Activated T-cell treated with anti-CD3 and anti-CD28 coated beads, Interleukin-2, amount 50 U/mL, for 48 hours (primary cell): ENCODE measurements around the gene COL4A2.
"Not testable (repeated sequence)": the region's sequence is repeated elsewhere in the genome, so short reads cannot be mapped to it uniquely, and the experiment has no call there.

Experiments used
- DNase-seq, 2 experiments: peaks; one replicate each; pipeline ENCODE4 v3.0.0-alpha.2; 2020

Gene COL4A2

GRCh38 chr13:110308656-110309359 is 1.7 kb downstream of the COL4A2 start:
- DNase-seq, result no peak

DNA sequence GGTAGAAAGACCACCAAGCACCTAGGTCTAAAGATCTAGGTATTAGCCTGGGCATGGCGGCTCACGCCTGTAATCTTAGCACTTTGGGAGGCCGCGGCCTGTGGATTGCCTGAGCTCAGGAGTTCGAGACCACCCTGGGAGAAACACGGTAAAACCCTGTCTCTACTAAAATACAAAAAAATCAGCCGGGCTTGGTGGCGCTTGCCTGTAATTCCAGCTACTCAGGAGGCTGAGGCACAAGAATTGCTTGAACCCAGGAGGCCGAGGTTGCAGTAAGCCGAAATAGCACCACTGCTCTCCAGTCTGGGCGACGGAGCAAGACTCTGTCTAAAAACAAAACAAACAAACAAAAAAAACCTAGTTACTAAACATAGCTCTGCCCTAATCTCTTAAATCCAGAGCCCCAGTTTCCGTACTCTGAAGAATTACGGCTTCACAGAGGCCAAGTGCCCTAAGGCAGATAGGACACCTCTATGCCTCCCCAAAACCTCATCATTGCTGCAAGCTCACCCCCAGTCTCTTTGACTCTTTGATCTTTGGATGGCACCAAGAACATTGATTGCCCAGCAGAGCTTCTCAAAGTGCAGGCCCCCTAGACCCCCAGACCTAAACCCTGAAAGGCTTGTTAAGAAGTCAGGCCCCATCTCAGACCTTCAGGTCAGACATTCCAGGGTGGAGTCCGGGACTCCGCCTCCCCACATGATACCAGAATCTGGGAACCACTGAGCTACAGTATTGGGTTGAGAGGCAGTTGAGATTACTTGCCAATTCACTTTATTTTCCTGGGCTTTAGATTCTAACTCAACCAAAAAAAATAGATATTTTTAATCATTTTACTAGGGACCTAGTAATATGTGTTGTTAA is 2.8 kb downstream of the COL4A2 start:
- DNase-seq, result no peak

DNA sequence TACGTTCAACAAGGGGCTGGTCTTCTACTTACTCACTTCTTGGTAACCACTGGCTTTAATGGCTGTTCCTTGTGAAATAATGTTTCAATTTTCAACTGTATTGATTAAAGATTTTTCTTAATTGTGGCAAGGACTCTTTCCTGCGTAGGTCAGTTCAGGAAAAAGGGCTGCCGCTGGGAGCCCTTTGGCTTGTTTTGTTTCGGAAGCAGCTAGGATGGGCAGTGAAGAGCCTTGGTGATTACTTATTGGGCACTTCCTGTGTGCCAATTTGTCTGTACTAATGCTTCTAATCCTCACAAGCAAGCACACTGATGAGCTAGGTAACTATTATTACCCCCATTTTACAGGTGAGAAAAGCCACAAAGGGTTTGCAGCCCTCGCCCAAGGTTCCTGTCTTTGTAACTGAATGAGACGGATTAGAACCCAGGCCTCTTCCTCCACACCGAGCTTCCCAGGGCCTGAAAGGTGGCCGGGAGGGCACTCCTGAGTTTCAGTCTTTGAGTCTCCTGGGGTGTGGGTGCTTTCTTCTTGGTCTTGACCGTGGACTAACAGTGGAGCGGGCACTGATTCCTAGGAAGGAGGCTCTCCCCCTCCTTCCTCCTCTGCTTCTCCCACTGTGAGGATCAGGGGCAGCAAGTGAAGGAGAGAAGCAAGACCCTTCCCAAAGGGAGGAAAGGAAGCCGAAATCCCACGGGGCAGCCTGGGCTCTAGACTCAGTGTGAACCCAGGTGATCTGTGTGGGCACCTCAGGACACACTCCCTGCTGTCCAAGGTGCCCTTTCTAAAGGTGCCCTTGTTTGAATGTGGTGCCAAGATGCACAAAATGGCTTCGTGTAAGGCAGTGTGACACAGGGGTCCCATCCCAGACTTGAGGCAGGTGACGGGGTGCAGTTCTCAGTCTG is 3.7 kb downstream of the COL4A2 start:
- DNase-seq, result no peak

- no peak for DNase-seq
Observed at GRCh38 chr13:110311443-110312338, 4.6 kb downstream of the COL4A2 start.

DNA sequence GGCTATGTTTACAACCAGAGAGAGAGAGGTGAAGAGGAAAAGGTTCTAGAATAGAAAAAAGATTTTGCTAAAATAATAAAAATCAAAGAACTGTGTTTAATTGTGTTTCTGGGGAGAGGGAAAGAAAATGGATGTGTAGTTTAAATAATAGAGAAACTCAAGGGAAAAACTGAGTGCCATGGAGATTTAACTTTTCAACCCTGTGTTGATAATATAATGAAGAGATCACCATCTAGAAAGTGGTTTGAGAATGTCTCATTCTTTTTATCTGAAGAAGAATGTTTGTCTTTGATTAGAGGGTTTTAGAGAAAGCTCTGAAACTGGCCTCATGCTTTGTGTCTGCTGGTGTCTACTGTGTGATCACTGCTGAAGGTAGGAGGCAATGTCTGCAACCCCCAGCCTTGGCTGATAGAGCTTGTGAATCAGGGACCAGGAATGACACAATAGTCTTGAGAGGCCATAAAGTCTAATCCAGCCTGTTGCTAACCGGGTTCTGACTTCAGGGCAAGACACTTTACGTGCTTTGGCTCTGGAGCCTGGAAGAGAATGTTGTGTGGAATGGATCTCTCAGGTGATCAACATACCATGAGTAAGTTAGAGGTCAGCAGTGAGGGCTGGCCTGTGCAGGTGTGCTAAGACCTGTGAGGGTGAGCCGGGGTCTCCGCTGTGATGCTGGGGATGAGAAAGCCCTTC is 5.4 kb downstream of the COL4A2 start:
- DNase-seq, result no peak

GRCh38 chr13:110313261-110313660 is 6.2 kb downstream of the COL4A2 start:
- DNase-seq, result not testable (repeated sequence)

DNA sequence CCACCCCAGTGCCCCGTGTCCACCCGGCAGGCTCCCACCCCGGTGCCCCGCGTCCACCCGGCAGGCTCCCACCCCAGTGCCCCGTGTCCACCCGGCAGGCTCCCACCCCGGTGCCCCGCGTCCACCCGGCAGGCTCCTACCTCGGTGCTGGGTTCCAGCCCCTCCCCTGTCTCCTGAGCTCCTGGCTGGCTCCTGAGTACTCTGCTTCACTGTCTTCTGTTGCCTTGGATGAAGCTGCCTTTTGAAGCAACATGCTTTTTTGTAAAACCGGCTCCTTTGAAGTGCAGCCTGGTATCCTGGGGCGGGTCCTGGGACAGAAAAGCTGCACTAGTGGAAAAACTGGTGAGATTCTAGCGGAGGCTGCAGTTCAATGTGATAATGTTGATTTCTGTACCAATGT is 6.6 kb downstream of the COL4A2 start:
- not testable (repeated sequence) for DNase-seq

GRCh38 chr13:110314516-110315245 is 7.6 kb downstream of the COL4A2 start:
- no peak for DNase-seq

DNA sequence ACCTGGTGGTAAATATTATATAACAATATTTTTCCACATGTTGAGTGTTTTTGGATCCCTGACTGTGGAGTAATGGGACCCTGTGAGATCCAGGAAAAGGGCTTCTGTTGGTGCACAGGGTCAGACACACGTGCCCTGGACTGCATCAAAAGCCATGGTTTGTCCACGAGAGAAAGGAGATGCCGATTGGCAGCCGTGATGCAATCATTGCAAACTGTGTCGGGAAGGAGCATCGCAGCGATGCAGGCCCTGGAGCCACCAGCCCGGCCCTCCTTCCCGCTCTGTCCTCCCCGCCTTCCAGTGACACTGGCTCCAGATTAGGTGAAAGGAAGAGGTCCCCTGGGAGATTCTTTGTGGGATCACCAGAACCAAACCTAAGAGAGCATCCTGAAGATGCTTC is 9.1 kb downstream of the COL4A2 start:
- DNase-seq, result no peak

DNA sequence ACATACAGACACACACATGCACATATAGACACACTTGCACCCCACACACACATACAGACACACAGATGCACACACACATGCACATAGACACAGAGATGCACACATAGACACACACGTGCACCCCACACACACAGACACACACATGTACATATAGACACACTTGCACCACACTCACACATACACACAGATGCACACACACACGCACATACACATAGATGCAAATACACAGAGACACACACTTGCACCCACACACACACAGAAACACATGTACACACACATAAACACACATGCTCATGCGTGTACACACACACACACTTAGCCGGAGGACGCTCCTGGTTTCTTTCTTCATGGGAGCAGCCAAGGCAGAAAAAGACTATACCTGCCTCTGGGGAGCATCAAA is 10.0 kb downstream of the COL4A2 start:
- no peak for DNase-seq

- no peak for DNase-seq
Observed at GRCh38 chr13:110317496-110318195, 10.6 kb downstream of the COL4A2 start.

GRCh38 chr13:110318920-110319319 is 11.8 kb downstream of the COL4A2 start:
- DNase-seq, result no peak

DNA sequence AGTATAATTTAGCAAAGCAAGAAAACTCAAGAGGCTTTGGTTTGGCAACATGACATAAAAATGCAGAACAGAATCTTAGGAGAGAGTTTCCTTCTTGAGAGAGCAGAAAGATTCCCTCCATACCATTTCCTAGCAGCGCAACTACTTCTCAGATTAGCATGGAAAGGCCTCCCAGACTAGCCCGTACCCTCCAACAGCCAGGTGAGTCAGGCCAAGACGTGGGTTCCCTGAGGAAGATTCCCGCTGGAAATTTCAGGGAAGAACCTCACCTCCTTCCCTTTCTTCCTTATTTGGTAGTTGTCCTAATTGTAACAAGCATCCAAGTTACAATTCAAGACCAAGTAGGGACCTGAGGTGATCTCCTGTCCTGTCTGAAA is 12.3 kb downstream of the COL4A2 start:
- DNase-seq, result no peak

- DNase-seq, result peak; percentile 57
Observed at GRCh38 chr13:110319774-110320509, 12.9 kb downstream of the COL4A2 start.

- DNase-seq, result no peak
Observed at GRCh38 chr13:110320645-110321044, 13.6 kb downstream of the COL4A2 start.

DNA sequence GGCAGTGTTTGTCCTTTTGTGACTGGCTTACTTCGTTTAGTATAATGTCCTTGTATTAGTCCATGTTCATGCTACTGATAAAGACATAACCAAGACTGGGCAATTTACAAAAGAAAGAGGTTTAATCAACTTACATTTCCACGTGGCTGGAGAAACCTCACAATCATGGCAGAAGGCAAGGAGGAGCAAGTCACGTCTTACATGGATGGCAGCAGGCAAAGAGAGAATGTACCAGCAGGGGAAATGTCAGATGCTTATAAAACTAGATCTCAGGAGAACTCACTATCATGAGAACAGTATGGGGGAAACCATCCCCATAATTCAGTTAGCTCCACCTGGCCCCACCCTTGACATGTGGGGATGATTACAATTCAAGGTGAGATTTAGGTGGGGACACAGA is 14.5 kb downstream of the COL4A2 start:
- DNase-seq, result not testable (repeated sequence)

DNA sequence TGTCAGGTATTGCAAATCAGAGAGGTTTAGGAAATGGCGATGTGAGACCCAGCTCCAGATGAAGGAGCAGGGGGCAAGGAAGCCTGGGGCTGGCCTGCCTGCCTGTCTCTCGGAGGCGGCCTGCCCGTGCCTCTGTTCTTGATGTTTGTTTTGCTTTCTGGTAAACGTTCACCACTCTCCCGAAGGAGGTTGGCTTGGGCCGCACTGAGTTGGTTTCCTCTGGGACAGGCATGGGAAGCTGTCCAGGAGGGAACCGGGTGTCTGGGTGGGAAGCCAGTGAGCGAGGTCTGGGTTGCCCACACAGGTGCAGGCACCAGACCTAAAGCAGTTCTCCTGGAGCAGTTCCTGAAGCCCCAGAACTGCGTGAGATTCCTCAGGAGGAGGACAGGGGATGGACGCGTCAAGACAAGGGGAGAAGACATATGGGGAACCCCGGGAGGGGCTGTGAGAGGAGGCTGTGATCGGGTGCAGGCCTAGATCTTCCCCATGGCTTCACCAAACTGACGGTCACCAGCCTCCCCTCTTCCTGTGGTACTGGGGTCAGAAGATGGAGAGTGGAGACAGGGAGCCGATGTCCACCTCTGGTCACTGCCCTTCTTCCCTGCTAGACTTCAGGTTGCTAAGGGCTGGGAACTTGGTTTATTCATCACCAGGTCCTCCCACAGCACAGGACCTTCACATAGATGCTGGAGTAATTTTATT is 15.2 kb downstream of the COL4A2 start:
- DNase-seq, result no peak

DNA sequence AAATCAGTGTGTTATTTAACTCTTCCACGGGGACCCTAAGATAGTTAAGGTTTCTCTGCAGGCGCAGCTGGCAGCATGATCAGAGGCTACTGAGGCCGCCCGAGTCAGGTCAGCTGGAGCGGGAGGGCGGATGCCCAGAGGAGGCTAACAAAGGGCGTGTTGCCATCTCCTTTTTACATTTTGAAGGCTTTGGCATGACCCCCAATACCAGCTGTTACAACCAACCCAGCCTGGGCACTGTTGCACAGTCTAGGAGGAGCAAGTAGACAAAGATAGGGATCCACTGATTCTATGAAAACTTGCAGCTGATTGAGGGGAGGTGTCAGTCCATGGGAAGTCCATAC is 15.7 kb downstream of the COL4A2 start:
- DNase-seq, result no peak
